Measurements from ENCODE around the gene MYMK. TPM values are rescaled to one million over a fixed set of nuclear protein-coding genes. Genes with fewer than 3 reads are reported as not detected.

MYMK gene
- total and polyA plus RNA-seq, 2 of the 8 experiments (the other 6 are each of a cell fraction or from before 2014, with no cell fraction given), result not detected

DNA sequence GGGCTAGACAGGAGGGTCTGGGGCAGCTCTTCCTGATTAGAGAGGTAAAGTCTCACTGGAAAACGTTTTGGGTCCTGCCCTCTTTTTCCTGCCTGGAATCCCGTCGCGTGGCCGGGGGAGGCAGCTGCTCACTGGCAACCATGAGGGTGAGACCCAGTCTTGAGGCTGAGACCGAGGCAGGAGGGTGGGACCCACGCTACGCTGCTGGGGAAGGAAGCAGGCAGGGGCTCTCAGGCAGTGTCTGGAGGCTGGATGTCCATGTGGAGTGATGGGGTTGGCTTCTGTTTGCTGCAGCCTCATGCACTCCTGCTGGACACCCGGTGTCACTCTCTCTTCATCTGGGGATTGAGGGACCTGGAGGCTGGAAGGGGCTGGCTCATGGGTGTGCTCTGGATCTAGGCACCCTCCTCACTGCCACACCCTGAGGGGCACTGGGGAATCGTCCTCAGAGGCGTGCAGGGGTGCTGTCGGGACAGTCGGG lies 34.5 kb downstream of the MYMK start:
- no peak for FAIRE-seq
- no peak overlapping the region; the same call in 1 of the 2 replicates for H2AK5ac ChIP-seq (ENCODE audit: low read depth, low read length)
- H3K36me3 ChIP-seq (ENCODE audit: control insufficient read depth in 2 of 4, insufficient read depth in 4 of 4, low read length in 3 of 4), result no peaks in the 10 kb centered on the region
- H4K5ac ChIP-seq (ENCODE audit: insufficient read length, low read depth, low read length), result no peak overlapping the region
- H4K91ac ChIP-seq (replicated peaks; ENCODE audit: insufficient read length, low read length), result no peak overlapping the region
- TF ChIP-seq SAP30 (IDR thresholded peaks at IDR 0.05; ENCODE audit: insufficient read depth, insufficient replicate concordance, low read length) (no peak), SIRT6 (IDR thresholded peaks at IDR 0.05; ENCODE audit: low read length) (no peak)
- TF ChIP-seq, protein P1, sequence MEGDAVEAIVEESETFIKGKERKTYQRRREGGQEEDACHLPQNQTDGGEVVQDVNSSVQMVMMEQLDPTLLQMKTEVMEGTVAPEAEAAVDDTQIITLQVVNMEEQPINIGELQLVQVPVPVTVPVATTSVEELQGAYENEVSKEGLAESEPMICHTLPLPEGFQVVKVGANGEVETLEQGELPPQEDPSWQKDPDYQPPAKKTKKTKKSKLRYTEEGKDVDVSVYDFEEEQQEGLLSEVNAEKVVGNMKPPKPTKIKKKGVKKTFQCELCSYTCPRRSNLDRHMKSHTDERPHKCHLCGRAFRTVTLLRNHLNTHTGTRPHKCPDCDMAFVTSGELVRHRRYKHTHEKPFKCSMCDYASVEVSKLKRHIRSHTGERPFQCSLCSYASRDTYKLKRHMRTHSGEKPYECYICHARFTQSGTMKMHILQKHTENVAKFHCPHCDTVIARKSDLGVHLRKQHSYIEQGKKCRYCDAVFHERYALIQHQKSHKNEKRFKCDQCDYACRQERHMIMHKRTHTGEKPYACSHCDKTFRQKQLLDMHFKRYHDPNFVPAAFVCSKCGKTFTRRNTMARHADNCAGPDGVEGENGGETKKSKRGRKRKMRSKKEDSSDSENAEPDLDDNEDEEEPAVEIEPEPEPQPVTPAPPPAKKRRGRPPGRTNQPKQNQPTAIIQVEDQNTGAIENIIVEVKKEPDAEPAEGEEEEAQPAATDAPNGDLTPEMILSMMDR (IDR thresholded peaks at IDR 0.05; ENCODE audit: control extremely low read depth in 1 of 3, insufficient read depth in 1 of 3, low read depth in 1 of 3, low read length in 3 of 3), result peak in 1 of 3 experiments; percentile 6; a peak in 1 of 4 replicates
- H3K23me2 ChIP-seq (ENCODE audit: low read depth, low read length), result no peaks in the 10 kb centered on the region; the same call in 1 of the 2 replicates
- H2BK5ac ChIP-seq (ENCODE audit: low read depth, low read length), result 0 out of 2 replicates have a peak overlapping the region, but pooled peaks have one; percentile 16
- H3K4ac ChIP-seq (replicated peaks; ENCODE audit: insufficient read length, low read depth, low read length), result peak overlapping the region; percentile 37
- 0 out of 2 replicates have a peak overlapping the region, but pooled peaks have one; percentile 10 for H2BK15ac ChIP-seq (ENCODE audit: low read length)
- no peak overlapping the region for H3K14ac ChIP-seq (ENCODE audit: insufficient read length)
- no peak overlapping the region for H2AFZ ChIP-seq (ENCODE audit: low read length)
- H3K4me3 ChIP-seq (ENCODE audit: extremely low read depth in 1 of 4, insufficient read depth in 2 of 4, low read depth in 3 of 4, low read length in 4 of 4), result no peak overlapping the region
- no peaks in the 10 kb centered on the region for H3K27me3 ChIP-seq (replicated peaks in 1 of 4; ENCODE audit: control insufficient read depth in 3 of 4, extremely low read depth in 1 of 4, insufficient read depth in 3 of 4, low read length in 3 of 4)
- no peak overlapping the region for H3K23ac ChIP-seq (ENCODE audit: insufficient read length)
- peak overlapping the region; percentile 62; the same call in 1 of the 2 replicates for H4K8ac ChIP-seq (ENCODE audit: extremely low read depth, insufficient read depth, low read length)
- whole genome bisulfite sequencing, 2 experiments (ENCODE audit: extremely low coverage in 1 of 2, insufficient coverage in 1 of 2, insufficient read length in 1 of 2, insufficient replicate concordance in 2 of 2, low coverage in 1 of 2, low lambda C conversion rate in 2 of 2, missing lambda C conversion rate in 1 of 2), result 84% methylated on average over 13 of the region's 13 CpGs; no CpG with 5 or more reads in 1 of the 2 experiments
- H3K9me3 ChIP-seq (ENCODE audit: insufficient read depth in 2 of 2, low read depth in 1 of 2, low read length in 1 of 2), result no peaks in the 10 kb centered on the region
- no peak overlapping the region for H3K4me2 ChIP-seq (ENCODE audit: insufficient read depth in 1 of 2, low read depth in 2 of 2, low read length in 2 of 2)
- no peaks in the 10 kb centered on the region; a peak in 1 of 7 replicates for H3K4me1 ChIP-seq (replicated peaks in 1 of 4; ENCODE audit: control insufficient read depth in 3 of 4, insufficient read depth in 4 of 4, low read length in 3 of 4)
- H4K20me1 ChIP-seq (replicated peaks in 1 of 2; ENCODE audit: control insufficient read depth in 1 of 2, insufficient read depth in 2 of 2, low read length in 2 of 2), result peaks cover 2% of the 10 kb centered on the region in 2 experiments
- H2BK120ac ChIP-seq (replicated peaks; ENCODE audit: low read depth, low read length), result no peak overlapping the region
- H3K79me2 ChIP-seq (ENCODE audit: control insufficient read depth in 1 of 2, insufficient read depth in 2 of 2, low read length in 2 of 2), result no peaks in the 10 kb centered on the region
- CTCF ChIA-PET (ENCODE audit: partially characterized antibody), result interaction anchor here (0.7 to 2.7 kb wide), 11 partner anchors 9 to 465 kb away, joined by 3 to 7 read pairs (median 3); no protein-coding TSS in a partner anchor
- H2BK12ac ChIP-seq (ENCODE audit: low read depth, low read length), result no peak overlapping the region
- no peak overlapping the region for H3K56ac ChIP-seq (replicated peaks; ENCODE audit: insufficient read length, low read depth, low read length)
- H2BK20ac ChIP-seq (ENCODE audit: low read length), result no peak overlapping the region
- no peak overlapping the region; a peak in 1 of 7 replicates for H3K9ac ChIP-seq (replicated peaks in 1 of 4; ENCODE audit: extremely low read depth in 1 of 4, low read depth in 3 of 4, low read length in 3 of 4)
- no peaks in the 10 kb centered on the region for H3K79me1 ChIP-seq (ENCODE audit: low read depth, low read length)
- no peak overlapping the region for H3K27ac ChIP-seq (ENCODE audit: low read depth, low read length)
- POLR2A ChIA-PET (ENCODE audit: partially characterized antibody), result interaction anchor here (1.2 to 1.7 kb wide), 2 partner anchors 15 to 140 kb away, joined by 3 to 8 read pairs; no protein-coding TSS in a partner anchor
- H3K18ac ChIP-seq (ENCODE audit: extremely low read depth, low read length), result no peak overlapping the region
- no peak for DNase-seq (ENCODE audit: low read depth in 1 of 2, low spot score in 2 of 2)
